HL-60 (cell line): ENCODE data around the gene CLCF1.

Source experiments
- DNase-seq, 2 experiments: peaks; one replicate each; pipeline ENCODE4 v3.0.0-alpha.2; 2010 to 2020; ENCODE audit warnings: low read depth in 1 of 2, low spot score in 1 of 2
- H3K27ac ChIP-seq: fragments of 250-450 bp; sonication (Bioruptor Pico); replicated peaks from 2 replicates; pipeline ENCODE4 v1.5.1; 2020; ENCODE audit warnings: mild to moderate bottlenecking, moderate library complexity
- H3K27me3 ChIP-seq: fragments of 250-450 bp; sonication (Bioruptor Pico); 2 replicates; pipeline ENCODE4 v1.5.1; 2021; ENCODE audit warnings: mild to moderate bottlenecking, moderate library complexity; ENCODE audit not compliant: insufficient read depth, poor library complexity, severe bottlenecking
- H3K4me3 ChIP-seq: replicated peaks from 2 replicates; pipeline ENCODE4 v1.5.1; 2011; ENCODE audit warnings: mild to moderate bottlenecking, control low read depth, low read length; ENCODE audit not compliant: insufficient read depth
- GABPA ChIP-seq: IDR thresholded peaks from 2 replicates; pipeline ENCODE4 v1.6.1; 2012; ENCODE audit warnings: low read depth
- POLR2AphosphoS5 ChIP-seq: IDR thresholded peaks from 2 replicates; pipeline ENCODE4 v1.6.1; 2012; ENCODE audit warnings: low read depth
- SPI1 ChIP-seq: IDR thresholded peaks from 2 replicates; pipeline ENCODE4 v1.6.1; 2012; ENCODE audit warnings: low read depth, mild to moderate bottlenecking, borderline replicate concordance
- TF ChIP-seq, protein P1 (sequence below): IDR thresholded peaks from one replicate; pipeline ENCODE4 v1.5.1; 2011; ENCODE audit warnings: low read length, control low read depth, inconsistent platforms; ENCODE audit not compliant: insufficient read depth
- TF ChIP-seq, protein P2 (sequence below): IDR thresholded peaks from 2 replicates; pipeline ENCODE4 v1.6.1; 2012; ENCODE audit warnings: low read depth; ENCODE audit not compliant: insufficient replicate concordance

The CLCF1 gene

DNA sequence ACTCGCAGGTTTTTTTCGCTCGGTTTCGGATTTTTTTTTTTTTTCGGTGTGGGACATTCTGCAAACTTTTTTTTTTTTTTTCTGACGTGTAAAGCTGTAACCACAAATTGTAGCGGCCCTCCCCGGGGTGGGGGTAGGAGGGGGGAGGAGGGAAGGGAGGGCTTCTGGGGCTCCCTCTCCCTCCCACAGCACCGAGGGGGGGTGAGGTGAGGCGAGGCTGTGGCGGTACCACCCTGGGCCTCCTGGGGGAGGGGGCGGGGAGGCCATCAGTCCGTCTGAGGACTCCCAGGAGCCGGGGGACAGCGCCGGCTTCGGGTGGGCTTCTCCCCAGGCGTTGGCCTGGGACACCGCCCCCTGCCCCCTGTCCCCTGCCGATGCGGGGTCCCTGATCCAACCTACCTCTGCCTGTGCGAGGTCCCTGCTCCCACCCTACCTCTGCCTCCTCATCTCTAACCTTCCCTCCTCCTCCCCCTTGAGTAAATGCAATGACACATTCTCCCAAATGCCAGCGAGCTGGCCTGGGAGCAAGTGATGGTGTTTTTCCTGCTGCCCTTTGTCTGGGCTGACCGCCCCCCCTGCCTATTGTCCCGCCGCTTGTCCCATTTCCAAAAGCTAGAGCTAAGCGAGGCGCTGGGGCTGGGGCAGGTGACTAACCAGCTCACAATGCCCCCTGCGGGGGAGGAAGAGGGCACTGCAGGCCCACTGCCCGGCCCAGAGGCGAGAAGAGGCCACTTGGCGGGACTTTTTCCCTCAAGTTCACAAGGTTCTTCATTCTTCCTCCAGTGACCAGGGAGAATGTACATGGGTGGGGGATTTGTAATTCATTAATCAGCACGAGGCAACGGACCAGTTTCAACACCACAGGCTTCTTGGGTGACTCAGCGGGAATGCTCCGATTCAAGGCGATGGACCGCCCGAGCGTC, 511 bp upstream of the CLCF1 start:
- DNase-seq = peak; percentile 87 to 90
- peak overlapping the region; percentile 47 for H3K4me3 ChIP-seq
- no peaks in the 10 kb centered on the region for H3K27me3 ChIP-seq
- peak overlapping the region; percentile 86 for H3K27ac ChIP-seq
- no peak for TF ChIP-seq POLR2AphosphoS5
- TF ChIP-seq, protein P1, sequence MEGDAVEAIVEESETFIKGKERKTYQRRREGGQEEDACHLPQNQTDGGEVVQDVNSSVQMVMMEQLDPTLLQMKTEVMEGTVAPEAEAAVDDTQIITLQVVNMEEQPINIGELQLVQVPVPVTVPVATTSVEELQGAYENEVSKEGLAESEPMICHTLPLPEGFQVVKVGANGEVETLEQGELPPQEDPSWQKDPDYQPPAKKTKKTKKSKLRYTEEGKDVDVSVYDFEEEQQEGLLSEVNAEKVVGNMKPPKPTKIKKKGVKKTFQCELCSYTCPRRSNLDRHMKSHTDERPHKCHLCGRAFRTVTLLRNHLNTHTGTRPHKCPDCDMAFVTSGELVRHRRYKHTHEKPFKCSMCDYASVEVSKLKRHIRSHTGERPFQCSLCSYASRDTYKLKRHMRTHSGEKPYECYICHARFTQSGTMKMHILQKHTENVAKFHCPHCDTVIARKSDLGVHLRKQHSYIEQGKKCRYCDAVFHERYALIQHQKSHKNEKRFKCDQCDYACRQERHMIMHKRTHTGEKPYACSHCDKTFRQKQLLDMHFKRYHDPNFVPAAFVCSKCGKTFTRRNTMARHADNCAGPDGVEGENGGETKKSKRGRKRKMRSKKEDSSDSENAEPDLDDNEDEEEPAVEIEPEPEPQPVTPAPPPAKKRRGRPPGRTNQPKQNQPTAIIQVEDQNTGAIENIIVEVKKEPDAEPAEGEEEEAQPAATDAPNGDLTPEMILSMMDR = peak; percentile 1

DNA sequence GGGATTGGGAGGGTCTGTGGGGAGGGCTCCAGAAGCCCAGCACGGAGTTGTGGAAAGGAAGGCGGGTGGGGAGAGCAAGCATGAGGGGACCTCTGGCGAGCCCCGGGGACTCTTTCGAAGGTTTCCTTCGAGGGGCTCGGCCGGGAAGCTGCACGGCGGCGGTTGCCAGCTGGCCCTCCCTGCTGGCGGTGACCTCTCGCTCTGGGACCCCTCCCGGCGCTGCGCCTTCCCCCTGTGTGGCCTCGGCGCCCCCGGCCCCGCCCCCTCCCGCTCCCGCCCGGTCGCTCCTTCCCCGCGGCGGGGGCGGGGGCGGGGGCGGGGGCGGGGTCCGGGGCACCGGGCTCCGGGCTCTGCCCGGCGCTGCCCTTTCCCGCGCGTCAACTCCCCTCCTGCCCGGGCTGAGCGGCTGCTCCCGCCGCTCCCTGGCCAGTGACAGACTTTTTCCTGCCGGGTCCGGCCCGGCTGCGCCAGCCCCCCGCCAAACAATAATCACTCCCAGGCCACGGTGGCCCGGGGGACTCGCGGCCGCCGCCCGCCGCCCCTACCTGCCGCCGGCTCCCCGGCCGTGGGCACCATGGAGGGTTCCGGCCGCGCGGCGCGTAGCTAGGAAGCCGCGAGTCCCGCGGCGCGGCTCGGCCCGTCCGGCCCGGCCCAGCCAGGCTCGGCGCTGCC, 941 bp downstream of the CLCF1 start:
- peak; percentile 22 to 54 for DNase-seq
- TF ChIP-seq, protein P2, sequence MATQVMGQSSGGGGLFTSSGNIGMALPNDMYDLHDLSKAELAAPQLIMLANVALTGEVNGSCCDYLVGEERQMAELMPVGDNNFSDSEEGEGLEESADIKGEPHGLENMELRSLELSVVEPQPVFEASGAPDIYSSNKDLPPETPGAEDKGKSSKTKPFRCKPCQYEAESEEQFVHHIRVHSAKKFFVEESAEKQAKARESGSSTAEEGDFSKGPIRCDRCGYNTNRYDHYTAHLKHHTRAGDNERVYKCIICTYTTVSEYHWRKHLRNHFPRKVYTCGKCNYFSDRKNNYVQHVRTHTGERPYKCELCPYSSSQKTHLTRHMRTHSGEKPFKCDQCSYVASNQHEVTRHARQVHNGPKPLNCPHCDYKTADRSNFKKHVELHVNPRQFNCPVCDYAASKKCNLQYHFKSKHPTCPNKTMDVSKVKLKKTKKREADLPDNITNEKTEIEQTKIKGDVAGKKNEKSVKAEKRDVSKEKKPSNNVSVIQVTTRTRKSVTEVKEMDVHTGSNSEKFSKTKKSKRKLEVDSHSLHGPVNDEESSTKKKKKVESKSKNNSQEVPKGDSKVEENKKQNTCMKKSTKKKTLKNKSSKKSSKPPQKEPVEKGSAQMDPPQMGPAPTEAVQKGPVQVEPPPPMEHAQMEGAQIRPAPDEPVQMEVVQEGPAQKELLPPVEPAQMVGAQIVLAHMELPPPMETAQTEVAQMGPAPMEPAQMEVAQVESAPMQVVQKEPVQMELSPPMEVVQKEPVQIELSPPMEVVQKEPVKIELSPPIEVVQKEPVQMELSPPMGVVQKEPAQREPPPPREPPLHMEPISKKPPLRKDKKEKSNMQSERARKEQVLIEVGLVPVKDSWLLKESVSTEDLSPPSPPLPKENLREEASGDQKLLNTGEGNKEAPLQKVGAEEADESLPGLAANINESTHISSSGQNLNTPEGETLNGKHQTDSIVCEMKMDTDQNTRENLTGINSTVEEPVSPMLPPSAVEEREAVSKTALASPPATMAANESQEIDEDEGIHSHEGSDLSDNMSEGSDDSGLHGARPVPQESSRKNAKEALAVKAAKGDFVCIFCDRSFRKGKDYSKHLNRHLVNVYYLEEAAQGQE = no peak
- TF ChIP-seq, protein P1 = no peak
- TF ChIP-seq GABPA (no peak), POLR2AphosphoS5 (no peak), SPI1 (no peak)
- Histone ChIP-seq H3K27me3 (no peaks in the 10 kb centered on the region), H3K27ac (peak overlapping the region; percentile 92), H3K4me3 (peak overlapping the region; percentile 47)

DNA sequence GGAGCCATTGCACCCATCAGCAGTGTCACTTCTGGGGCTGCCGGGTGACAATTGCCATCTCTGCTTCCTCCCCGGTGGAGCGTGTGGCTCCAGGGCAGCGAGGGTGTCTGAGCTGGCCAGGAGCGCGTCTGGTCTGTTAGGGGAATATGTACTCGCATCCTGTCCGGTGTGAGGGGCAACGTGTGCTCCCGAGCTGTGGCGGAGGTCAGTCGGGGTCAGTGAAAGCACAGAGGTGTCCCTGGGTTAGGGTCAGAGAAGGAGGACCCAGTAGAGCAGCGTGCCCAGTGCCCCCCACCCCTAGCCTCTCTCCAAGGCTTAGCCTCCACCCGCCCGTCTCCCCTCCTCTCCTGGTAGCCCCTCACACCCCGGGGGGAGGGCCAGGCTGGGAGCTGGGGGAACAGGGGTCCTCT, 1.5 kb downstream of the CLCF1 start:
- peak in 1 of 2 experiments; percentile 46 for DNase-seq
- Histone ChIP-seq H3K27ac (peak overlapping the region; percentile 92), H3K4me3 (peak overlapping the region; percentile 47), H3K27me3 (no peaks in the 10 kb centered on the region)
- TF ChIP-seq, protein P2 = no peak
- TF ChIP-seq POLR2AphosphoS5 = no peak
- no peak for TF ChIP-seq GABPA
- TF ChIP-seq, protein P1 = no peak
